GM18867 (cell line): ENCODE measurements around the gene BHLHE23.

Source experiments
- ATAC-seq: cut with Tn5 transposase; IDR thresholded peaks from one replicate; pipeline ENCODE4 v1.9.1; 2021; ENCODE audit warnings: mild to moderate bottlenecking, moderate library complexity; ENCODE audit not compliant: unreplicated experiment

BHLHE23 gene

GRCh38 chr20:63026582-63027165, 19.9 kb upstream of the BHLHE23 start:
- ATAC-seq, result no peak

GRCh38 chr20:63025534-63026331, 19.0 kb upstream of the BHLHE23 start:
- no peak for ATAC-seq

- no peak for ATAC-seq
These were observed 18.0 kb upstream of the BHLHE23 start for GRCh38 chr20:63024573-63025392.

GRCh38 chr20:63023936-63024571, 17.3 kb upstream of the BHLHE23 start:
- no peak for ATAC-seq

- no peak for ATAC-seq
These were observed 16.5 kb upstream of the BHLHE23 start for GRCh38 chr20:63023071-63023935.

GRCh38 chr20:63022501-63022900, 15.7 kb upstream of the BHLHE23 start:
- ATAC-seq, result no peak

- no peak for ATAC-seq
These were observed 14.9 kb upstream of the BHLHE23 start for GRCh38 chr20:63021356-63022321.

GRCh38 chr20:63020681-63021080, 13.9 kb upstream of the BHLHE23 start:
- no peak for ATAC-seq

GRCh38 chr20:63017826-63018411, 11.2 kb upstream of the BHLHE23 start:
- ATAC-seq, result no peak

GRCh38 chr20:63017076-63017825, 10.5 kb upstream of the BHLHE23 start:
- ATAC-seq, result no peak

- no peak for ATAC-seq
These were observed 9.8 kb upstream of the BHLHE23 start for GRCh38 chr20:63016514-63017075.

GRCh38 chr20:63015662-63016361, 9.0 kb upstream of the BHLHE23 start:
- no peak for ATAC-seq

GRCh38 chr20:63015147-63015661, 8.4 kb upstream of the BHLHE23 start:
- ATAC-seq, result no peak

- ATAC-seq, result no peak
These were observed 7.9 kb upstream of the BHLHE23 start for GRCh38 chr20:63014710-63015109.

- ATAC-seq, result no peak
These were observed 7.5 kb upstream of the BHLHE23 start for GRCh38 chr20:63014287-63014686.

- ATAC-seq, result no peak
These were observed 6.4 kb upstream of the BHLHE23 start for GRCh38 chr20:63013207-63013606.

GRCh38 chr20:63011798-63012197, 5.0 kb upstream of the BHLHE23 start:
- no peak for ATAC-seq
